Calu3 (cell line): Measurements from ENCODE around the gene IL22. TPM values are rescaled to one million over a fixed set of nuclear protein-coding genes. Genes with fewer than 3 reads are reported as not detected.

Experiments used
- BruUV-seq: library from RNA; stranded (reverse); fragments of 400-500 nt; replicated peaks from 2 replicates; lab custom pipeline; 2021; lab: Mats Ljungman, UMichigan
- CTCF ChIA-PET: fragments of 300-600 bp; sonication (Branson Sonifier 250); formaldehyde crosslinking; loops from one replicate; lab custom pipeline; 2022; ENCODE audit warnings: antibody characterized with exemption; lab: Charles Lee
- DNase-seq: peaks from one replicate; pipeline ENCODE4 v3.0.0; 2022
- H3K27ac Mint-ChIP-seq: one replicate; pipeline ENCODE4 v1.8.0; 2022; ENCODE audit warnings: mixed read lengths; ENCODE audit not compliant: unreplicated experiment
- H3K27me3 Mint-ChIP-seq: one replicate; pipeline ENCODE4 v1.8.0; 2022; ENCODE audit warnings: mixed read lengths; ENCODE audit not compliant: unreplicated experiment
- H3K36me3 Mint-ChIP-seq: one replicate; pipeline ENCODE4 v1.8.0; 2022; ENCODE audit warnings: mild to moderate bottlenecking, moderate library complexity, mixed read lengths; ENCODE audit not compliant: insufficient read depth, unreplicated experiment
- H3K4me1 Mint-ChIP-seq: one replicate; pipeline ENCODE4 v1.8.0; 2022; ENCODE audit warnings: mild to moderate bottlenecking, low read depth, mixed read lengths; ENCODE audit not compliant: unreplicated experiment
- H3K4me3 Mint-ChIP-seq: one replicate; pipeline ENCODE4 v1.8.0; 2022; ENCODE audit warnings: mild to moderate bottlenecking, low read depth, moderate library complexity, mixed read lengths; ENCODE audit not compliant: unreplicated experiment
- H3K9me3 Mint-ChIP-seq: one replicate; pipeline ENCODE4 v1.8.0; 2022; ENCODE audit warnings: low read depth, mixed read lengths; ENCODE audit not compliant: unreplicated experiment
- intact Hi-C: fragments of 100-400 bp; cut with micrococcal nuclease; formaldehyde crosslinking; loops from one replicate; pipeline ENCODE4 v1.10.0; 2022; ENCODE audit not compliant: unreplicated experiment
- total RNA-seq: library from RNA; stranded (reverse); gene quantifications from 2 replicates; pipeline ENCODE4 v1.2.3, GENCODE V29; 2022
- TF ChIP-seq, protein P1 (sequence below): fragments of 200-600 bp; IDR thresholded peaks from one replicate; pipeline ENCODE4 v1.8.0; 2022; ENCODE audit warnings: antibody characterized with exemption; ENCODE audit not compliant: unreplicated experiment

Gene IL22
- total RNA-seq, 1 experiment from 2014 or later = not detected

DNA sequence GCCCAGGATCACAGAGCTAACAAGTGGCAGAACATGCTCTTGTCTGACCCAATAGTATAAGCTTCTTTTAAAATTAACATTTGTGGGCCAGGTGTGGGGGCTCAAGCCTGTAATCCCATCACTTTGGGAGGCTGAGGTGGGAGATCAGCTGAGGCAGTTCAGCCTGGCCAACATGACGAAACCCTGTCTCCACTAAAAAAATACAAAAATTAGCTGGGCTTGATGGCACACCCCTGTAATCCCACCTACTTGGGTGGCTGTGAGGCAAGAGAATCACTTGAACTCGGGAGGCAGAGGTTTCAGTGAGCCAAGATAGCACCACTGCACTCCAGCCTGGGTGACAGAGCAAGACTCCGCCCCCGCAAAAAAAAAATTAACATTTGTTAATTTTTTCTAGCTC, 33.0 kb upstream of the IL22 start:
- intact Hi-C loops = no loop called here
- Mint-ChIP-seq H3K27me3 (no peaks in the 10 kb centered on the region), H3K4me3 (no peak overlapping the region), H3K27ac (no peak overlapping the region), H3K9me3 (no peaks in the 10 kb centered on the region), H3K36me3 (no peaks in the 10 kb centered on the region), H3K4me1 (no peaks in the 10 kb centered on the region)
- CTCF ChIA-PET = no interaction called here
- BruUV-seq = no TSS peak
- TF ChIP-seq, protein P1, sequence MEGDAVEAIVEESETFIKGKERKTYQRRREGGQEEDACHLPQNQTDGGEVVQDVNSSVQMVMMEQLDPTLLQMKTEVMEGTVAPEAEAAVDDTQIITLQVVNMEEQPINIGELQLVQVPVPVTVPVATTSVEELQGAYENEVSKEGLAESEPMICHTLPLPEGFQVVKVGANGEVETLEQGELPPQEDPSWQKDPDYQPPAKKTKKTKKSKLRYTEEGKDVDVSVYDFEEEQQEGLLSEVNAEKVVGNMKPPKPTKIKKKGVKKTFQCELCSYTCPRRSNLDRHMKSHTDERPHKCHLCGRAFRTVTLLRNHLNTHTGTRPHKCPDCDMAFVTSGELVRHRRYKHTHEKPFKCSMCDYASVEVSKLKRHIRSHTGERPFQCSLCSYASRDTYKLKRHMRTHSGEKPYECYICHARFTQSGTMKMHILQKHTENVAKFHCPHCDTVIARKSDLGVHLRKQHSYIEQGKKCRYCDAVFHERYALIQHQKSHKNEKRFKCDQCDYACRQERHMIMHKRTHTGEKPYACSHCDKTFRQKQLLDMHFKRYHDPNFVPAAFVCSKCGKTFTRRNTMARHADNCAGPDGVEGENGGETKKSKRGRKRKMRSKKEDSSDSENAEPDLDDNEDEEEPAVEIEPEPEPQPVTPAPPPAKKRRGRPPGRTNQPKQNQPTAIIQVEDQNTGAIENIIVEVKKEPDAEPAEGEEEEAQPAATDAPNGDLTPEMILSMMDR = no peak
- no peak for DNase-seq

DNA sequence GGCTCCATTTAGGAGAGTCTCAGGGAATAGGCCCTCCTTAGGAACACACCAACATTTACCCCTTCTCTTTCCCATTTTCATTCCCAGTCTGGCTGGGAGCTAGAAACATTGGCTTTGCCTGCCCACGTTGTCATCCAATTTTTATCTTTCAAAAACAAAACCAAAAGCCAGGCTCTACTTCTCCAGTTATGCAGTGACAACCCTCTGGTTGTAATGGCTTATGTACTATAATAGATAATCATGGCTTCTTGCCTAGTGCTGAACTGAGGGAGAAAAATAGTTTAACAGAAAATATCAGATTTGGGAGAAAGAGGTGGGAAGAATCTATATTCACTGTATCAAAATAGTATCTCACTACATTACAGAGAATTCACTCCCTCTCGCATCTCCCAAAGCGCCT, 32.1 kb upstream of the IL22 start:
- BruUV-seq = no TSS peak

DNA sequence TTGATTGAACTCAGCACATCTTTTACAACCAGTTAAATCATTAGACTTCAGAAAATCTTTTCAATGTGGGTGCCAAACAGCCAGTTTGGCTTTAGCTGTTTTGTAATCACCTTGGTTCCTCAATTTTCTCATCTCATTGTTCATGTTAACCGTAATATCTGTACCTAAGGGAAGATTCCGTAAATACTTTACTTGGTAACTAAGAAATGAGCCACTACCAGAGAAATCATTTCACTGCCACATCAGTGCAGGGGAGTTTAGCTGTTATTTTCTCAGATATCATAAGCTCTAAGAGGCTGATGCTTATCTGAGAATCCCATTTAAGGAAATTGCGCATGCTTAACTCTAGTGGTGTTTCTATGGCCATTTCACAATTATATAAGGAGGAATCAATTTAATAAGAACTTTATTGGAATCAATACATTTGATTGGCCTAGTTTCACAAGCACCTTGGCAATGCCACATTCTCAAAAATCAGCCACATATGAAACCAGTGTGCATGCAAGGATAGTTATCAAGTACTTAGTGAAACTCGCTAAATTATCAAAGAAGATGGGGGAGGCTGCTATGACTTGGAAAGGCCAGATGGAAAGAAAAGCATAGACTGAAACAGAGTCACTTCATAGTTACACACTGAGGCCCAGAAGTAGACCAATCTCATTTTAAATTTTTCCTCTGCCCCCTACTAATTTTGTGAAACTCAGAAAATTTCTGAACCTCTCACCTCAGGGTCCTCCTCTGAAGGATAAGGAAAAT, 28.1 kb upstream of the IL22 start:
- Mint-ChIP-seq H3K4me1 (peaks cover 14% of the 10 kb centered on the region), H3K4me3 (no peak overlapping the region), H3K9me3 (no peaks in the 10 kb centered on the region), H3K27me3 (no peaks in the 10 kb centered on the region), H3K27ac (no peak overlapping the region), H3K36me3 (no peaks in the 10 kb centered on the region)
- CTCF ChIA-PET = no interaction called here
- no TSS peak for BruUV-seq
- intact Hi-C loops = no loop called here
- TF ChIP-seq, protein P1 = no peak
- no peak for DNase-seq

More for the DNA sequence above, 32.1 kb upstream of the IL22 start:
- H3K9me3 Mint-ChIP-seq = no peaks in the 10 kb centered on the region
- intact Hi-C loops = no loop called here
- DNase-seq = no peak
- H3K4me3 Mint-ChIP-seq = no peak overlapping the region
- H3K4me1 Mint-ChIP-seq = no peaks in the 10 kb centered on the region
- H3K27ac Mint-ChIP-seq = no peak overlapping the region
- TF ChIP-seq, protein P1 = no peak
- no peaks in the 10 kb centered on the region for H3K36me3 Mint-ChIP-seq
- CTCF ChIA-PET = no interaction called here
- no peaks in the 10 kb centered on the region for H3K27me3 Mint-ChIP-seq

DNA sequence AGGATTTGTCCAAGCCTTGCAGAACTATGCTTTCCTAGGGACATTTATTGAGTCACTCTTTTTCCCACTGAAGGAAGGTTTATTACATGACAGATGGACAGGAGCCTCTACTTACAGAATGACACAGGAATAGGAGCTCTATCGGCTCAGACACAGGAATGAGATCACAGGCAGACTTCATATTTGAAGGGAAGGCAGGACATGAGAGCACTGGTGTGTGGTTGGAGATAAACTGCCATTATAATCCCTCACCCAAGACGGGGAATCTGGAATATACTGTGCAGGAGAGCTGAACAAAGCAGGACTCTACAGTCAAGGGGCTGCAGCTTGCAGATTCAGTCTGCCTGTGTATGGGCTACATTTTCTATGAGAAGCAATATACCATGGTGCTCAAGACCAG, 26.8 kb upstream of the IL22 start:
- CTCF ChIA-PET = no interaction called here
- H3K27ac Mint-ChIP-seq = no peak overlapping the region
- intact Hi-C loops = no loop called here
- DNase-seq = no peak
- H3K27me3 Mint-ChIP-seq = no peaks in the 10 kb centered on the region
- no TSS peak for BruUV-seq
- H3K9me3 Mint-ChIP-seq = no peaks in the 10 kb centered on the region
- H3K4me1 Mint-ChIP-seq = peaks cover 14% of the 10 kb centered on the region
- H3K36me3 Mint-ChIP-seq = no peaks in the 10 kb centered on the region
- no peak overlapping the region for H3K4me3 Mint-ChIP-seq
- TF ChIP-seq, protein P1 = no peak
